GM21825 (cell line): ENCODE data around the gene AFAP1.

Source experiments
- ATAC-seq: cut with Tn5 transposase; IDR thresholded peaks from one replicate; pipeline ENCODE4 v1.9.1; 2021; ENCODE audit warnings: mild to moderate bottlenecking, moderate library complexity; ENCODE audit not compliant: unreplicated experiment

The AFAP1 gene

GRCh38 chr4:7775396-7775795 is 164.3 kb downstream of the AFAP1 start:
- no peak for ATAC-seq

- no peak for ATAC-seq
Observed at GRCh38 chr4:7774301-7775294, 165.1 kb downstream of the AFAP1 start.

- no peak for ATAC-seq
Observed at GRCh38 chr4:7773401-7774180, 166.1 kb downstream of the AFAP1 start.

- no peak for ATAC-seq
Observed at GRCh38 chr4:7772711-7773385, 166.8 kb downstream of the AFAP1 start.

- ATAC-seq, result peak; percentile 84
Observed at GRCh38 chr4:7771541-7772507, 167.8 kb downstream of the AFAP1 start.

- no peak for ATAC-seq
Observed at GRCh38 chr4:7771056-7771455, 168.6 kb downstream of the AFAP1 start.

GRCh38 chr4:7770224-7771050 is 169.2 kb downstream of the AFAP1 start:
- ATAC-seq, result no peak

GRCh38 chr4:7769396-7770223 is 170.1 kb downstream of the AFAP1 start:
- no peak for ATAC-seq

GRCh38 chr4:7768736-7769135 is 170.9 kb downstream of the AFAP1 start:
- no peak for ATAC-seq

GRCh38 chr4:7767966-7768365 is 171.7 kb downstream of the AFAP1 start:
- ATAC-seq, result no peak

- ATAC-seq, result no peak
Observed at GRCh38 chr4:7767526-7767925, 172.1 kb downstream of the AFAP1 start.

GRCh38 chr4:7766661-7767345 is 172.9 kb downstream of the AFAP1 start:
- ATAC-seq, result no peak

GRCh38 chr4:7766086-7766485 is 173.6 kb downstream of the AFAP1 start:
- ATAC-seq, result no peak

- no peak for ATAC-seq
Observed at GRCh38 chr4:7765666-7766065, 174.0 kb downstream of the AFAP1 start.

- no peak for ATAC-seq
Observed at GRCh38 chr4:7764466-7764865, 175.2 kb downstream of the AFAP1 start.

- ATAC-seq, result no peak
Observed at GRCh38 chr4:7763788-7764187, 175.9 kb downstream of the AFAP1 start.

GRCh38 chr4:7763106-7763505 is 176.6 kb downstream of the AFAP1 start:
- no peak for ATAC-seq
